Measurements from ENCODE around the gene ISCA2. TPM values are rescaled to one million over a fixed set of nuclear protein-coding genes. Genes with fewer than 3 reads are reported as not detected.
A peak's percentile ranks its signal among the peaks of the same experiment; 100 is the strongest.

Gene ISCA2
- total RNA-seq, 1 donor from 2014 or later: 40.6 TPM

- Mint-ChIP-seq H3K27ac (ENCODE audit: unreplicated experiment) (no peak overlapping the region), H3K36me3 (ENCODE audit: low read depth) (no peaks in the 10 kb centered on the region), H3K9me3 (no peaks in the 10 kb centered on the region), H3K4me1 (peaks cover 4% of the 10 kb centered on the region), H3K4me3 (no peak overlapping the region), H3K27me3 (ENCODE audit: low read depth) (no peaks in the 10 kb centered on the region)
- peak; percentile 43 for DNase-seq (ENCODE audit: low read depth, low spot score)
- peak; percentile 57 for TF ChIP-seq CTCF (conservative IDR thresholded peaks at IDR 0.05)
These were observed 34.1 kb upstream of the ISCA2 start for GRCh38 chr14:74459289-74459946.

- Mint-ChIP-seq H3K9me3 (no peaks in the 10 kb centered on the region), H3K27ac (ENCODE audit: unreplicated experiment) (no peak overlapping the region), H3K27me3 (ENCODE audit: low read depth) (no peaks in the 10 kb centered on the region), H3K4me3 (no peak overlapping the region), H3K4me1 (peaks cover 4% of the 10 kb centered on the region), H3K36me3 (ENCODE audit: low read depth) (no peaks in the 10 kb centered on the region)
- no peak for TF ChIP-seq CTCF (conservative IDR thresholded peaks at IDR 0.05)
- DNase-seq (ENCODE audit: low read depth, low spot score): no peak
These were observed 33.6 kb upstream of the ISCA2 start for GRCh38 chr14:74459976-74460375.

- H3K27me3 Mint-ChIP-seq (ENCODE audit: low read depth): no peaks in the 10 kb centered on the region
- H3K36me3 Mint-ChIP-seq (ENCODE audit: low read depth): no peaks in the 10 kb centered on the region
- TF ChIP-seq CTCF (conservative IDR thresholded peaks at IDR 0.05): no peak
- no peaks in the 10 kb centered on the region for H3K4me1 Mint-ChIP-seq
- DNase-seq (ENCODE audit: low read depth, low spot score): no peak
- H3K9me3 Mint-ChIP-seq: no peaks in the 10 kb centered on the region
- no peak overlapping the region for H3K27ac Mint-ChIP-seq (ENCODE audit: unreplicated experiment)
- H3K4me3 Mint-ChIP-seq: no peak overlapping the region
These were observed 30.6 kb upstream of the ISCA2 start for GRCh38 chr14:74462993-74463392.

- TF ChIP-seq CTCF (conservative IDR thresholded peaks at IDR 0.05): no peak
- Mint-ChIP-seq H3K9me3 (no peaks in the 10 kb centered on the region), H3K27ac (ENCODE audit: unreplicated experiment) (no peak overlapping the region), H3K4me1 (no peaks in the 10 kb centered on the region), H3K27me3 (ENCODE audit: low read depth) (no peaks in the 10 kb centered on the region), H3K36me3 (ENCODE audit: low read depth) (peaks cover 3% of the 10 kb centered on the region), H3K4me3 (no peak overlapping the region)
- no peak for DNase-seq (ENCODE audit: low read depth, low spot score)
These were observed 29.9 kb upstream of the ISCA2 start for GRCh38 chr14:74463697-74464096.

GRCh38 chr14:74464785-74465184 is 28.8 kb upstream of the ISCA2 start:
- no peak for TF ChIP-seq CTCF (conservative IDR thresholded peaks at IDR 0.05)
- Mint-ChIP-seq H3K4me3 (no peak overlapping the region), H3K27me3 (ENCODE audit: low read depth) (no peaks in the 10 kb centered on the region), H3K4me1 (no peaks in the 10 kb centered on the region), H3K36me3 (ENCODE audit: low read depth) (peaks cover 5% of the 10 kb centered on the region), H3K27ac (ENCODE audit: unreplicated experiment) (no peak overlapping the region), H3K9me3 (no peaks in the 10 kb centered on the region)
- DNase-seq (ENCODE audit: low read depth, low spot score): no peak
